HG03469 (cell line): ENCODE results near the gene BRINP3.
"Not testable (repeated sequence)": the region's sequence is repeated elsewhere in the genome, so short reads cannot be mapped to it uniquely, and the experiment has no call there.

Source experiments
- ATAC-seq: cut with Tn5 transposase; IDR thresholded peaks from one replicate; pipeline ENCODE4 v1.9.1; 2021; ENCODE audit warnings: mild to moderate bottlenecking, moderate library complexity, moderate number of reproducible peaks; ENCODE audit not compliant: unreplicated experiment

BRINP3 gene

GRCh38 chr1:190126728-190127127 is 350.9 kb downstream of the BRINP3 start:
- ATAC-seq: no peak

- ATAC-seq: no peak
Observed at GRCh38 chr1:190124068-190124467, 353.6 kb downstream of the BRINP3 start.

GRCh38 chr1:190120564-190120963 is 357.1 kb downstream of the BRINP3 start:
- not testable (repeated sequence) for ATAC-seq

GRCh38 chr1:190119683-190120082 is 358.0 kb downstream of the BRINP3 start:
- no peak for ATAC-seq

DNA sequence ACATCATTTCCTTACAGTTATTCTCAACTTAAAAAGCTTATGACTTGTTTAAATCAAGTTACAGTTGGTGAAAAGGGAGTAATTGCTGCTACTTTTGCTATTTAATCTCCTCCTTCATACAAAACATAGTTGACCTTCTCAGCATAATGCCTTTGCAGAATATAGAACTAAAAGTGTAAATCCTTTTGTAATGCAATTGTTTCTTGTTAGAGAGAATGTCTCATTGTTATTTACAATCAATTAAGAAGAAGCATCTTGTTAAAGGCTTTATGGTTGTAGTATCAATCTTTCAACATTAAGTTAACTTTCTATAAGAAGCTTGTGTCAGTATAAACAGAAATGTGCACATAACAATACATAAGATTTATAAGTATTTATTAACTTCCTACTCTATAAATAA is 360.7 kb downstream of the BRINP3 start:
- ATAC-seq: no peak

- no peak for ATAC-seq
Observed at GRCh38 chr1:190104961-190105360, 372.7 kb downstream of the BRINP3 start.

DNA sequence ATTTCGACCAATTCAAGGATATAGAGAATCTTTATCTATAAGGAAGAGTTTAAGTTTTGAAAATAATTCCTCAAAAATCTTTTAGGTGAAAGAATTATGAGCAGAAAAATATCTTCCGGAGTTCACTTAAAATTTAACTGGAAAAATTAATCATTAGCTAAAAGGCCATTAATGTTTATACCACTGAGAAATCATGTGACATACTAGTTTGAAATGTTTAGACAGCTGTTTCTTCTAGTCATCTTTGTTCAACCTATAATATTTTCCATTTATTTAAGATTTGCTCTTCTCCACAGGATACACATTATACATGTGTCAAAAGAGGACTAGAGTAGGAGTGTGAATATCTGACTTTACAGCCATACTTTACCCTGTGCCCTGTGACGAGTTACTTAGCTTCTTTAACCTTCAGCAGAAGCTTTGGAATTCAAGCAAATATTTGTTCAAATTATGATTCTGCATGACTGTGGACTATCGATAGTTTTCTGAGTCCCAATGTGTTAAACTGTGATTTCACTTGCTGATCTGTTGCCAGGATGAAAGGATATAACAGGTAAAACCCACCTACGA is 374.8 kb downstream of the BRINP3 start:
- ATAC-seq: no peak

DNA sequence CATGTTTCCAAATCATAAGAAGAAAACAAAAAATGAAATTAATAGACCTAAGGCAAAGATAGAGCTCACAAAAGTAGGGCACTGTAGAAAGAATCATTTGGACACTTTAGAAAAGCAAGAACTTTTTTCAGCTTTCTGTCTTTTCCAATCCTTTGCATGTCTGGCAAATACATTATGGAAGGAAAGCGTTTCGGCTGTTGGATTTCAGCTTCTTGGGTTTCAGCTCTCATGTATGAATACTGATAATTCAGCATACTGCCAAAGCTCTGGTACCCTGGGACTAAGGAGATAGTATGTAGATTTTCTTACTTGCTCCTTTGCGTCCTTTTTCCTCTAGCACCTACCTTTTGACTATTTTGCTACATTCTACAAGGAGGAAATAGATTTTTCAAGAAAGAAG is 375.9 kb downstream of the BRINP3 start:
- ATAC-seq: no peak

DNA sequence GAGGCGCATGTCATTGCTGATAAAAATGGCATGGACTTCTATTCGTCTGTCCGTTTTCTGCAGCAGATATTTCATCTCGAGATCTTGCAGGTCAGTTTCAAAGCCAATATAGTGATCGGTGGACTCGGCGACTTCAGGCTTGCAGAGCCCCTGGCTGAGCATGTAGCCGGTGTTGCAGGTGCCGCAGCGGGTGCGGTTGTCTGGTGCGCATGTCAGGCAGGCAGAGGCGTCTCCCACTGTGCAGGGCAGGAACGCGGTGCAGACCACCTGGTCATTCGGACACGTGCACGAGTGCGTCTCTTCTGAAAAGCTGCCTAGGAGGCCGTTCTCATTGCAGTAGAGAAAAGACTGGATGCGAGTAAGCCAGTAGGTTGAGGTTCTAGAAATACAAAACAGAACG is 378.9 kb downstream of the BRINP3 start:
- ATAC-seq: no peak

GRCh38 chr1:190098107-190098506 is 379.6 kb downstream of the BRINP3 start:
- no peak for ATAC-seq

DNA sequence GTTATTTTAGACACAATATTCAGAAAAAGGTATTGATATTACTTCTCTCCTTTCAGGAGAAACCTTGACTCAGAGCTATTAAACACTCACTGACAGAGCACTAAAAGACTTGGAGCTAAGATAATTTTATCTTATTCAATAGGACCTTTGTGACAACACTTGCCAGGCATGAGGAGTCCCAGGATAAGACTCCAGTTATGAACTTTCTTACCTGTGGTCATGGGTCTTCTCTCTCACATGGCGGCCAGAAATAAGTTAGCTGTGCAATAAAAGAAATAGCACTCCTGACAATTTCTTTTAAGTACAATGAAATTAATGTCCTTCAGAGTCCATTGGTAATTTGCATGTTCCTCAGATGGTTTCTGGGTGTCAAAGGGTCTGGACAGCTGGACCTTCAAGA is 382.1 kb downstream of the BRINP3 start:
- ATAC-seq: no peak

- no peak for ATAC-seq
Observed at GRCh38 chr1:190084552-190084951, 393.1 kb downstream of the BRINP3 start.

DNA sequence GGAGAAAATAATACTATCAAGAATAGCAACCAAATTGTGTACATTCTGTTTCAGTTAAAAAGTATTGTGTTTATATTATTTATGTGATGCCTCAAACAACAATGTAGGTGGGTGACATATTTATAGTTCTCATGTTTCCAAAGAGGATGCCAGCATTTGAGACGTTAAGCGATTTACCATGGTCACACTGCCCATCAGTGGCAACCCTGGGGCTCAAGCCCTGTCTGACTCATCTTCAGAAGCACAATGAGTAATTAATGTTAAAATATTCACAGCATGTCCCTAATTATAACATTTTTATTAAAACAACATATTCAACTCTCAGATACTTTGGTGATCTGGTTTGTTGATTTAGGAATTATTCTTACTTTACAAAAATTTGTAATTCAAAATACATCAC is 409.4 kb downstream of the BRINP3 start:
- ATAC-seq: no peak

GRCh38 chr1:190067592-190067991 is 410.1 kb downstream of the BRINP3 start:
- ATAC-seq: no peak

DNA sequence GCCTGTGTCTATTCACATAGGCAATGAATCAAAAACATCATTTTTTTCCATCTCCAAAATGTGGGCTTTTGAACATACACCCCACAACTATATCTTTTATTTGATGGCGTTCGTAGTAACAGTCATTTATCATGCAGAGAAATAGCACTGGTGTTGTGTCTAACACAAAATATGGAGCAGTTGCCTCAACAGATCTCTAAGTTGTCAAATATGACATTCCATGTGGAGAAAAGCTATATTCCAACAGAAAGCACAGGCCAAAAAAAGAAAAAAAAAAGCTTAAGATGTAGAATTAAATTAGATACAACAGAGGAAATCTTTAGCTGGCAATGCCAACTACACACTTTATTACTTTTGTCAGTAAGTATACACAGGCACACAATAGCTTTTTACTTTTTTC is 411.7 kb downstream of the BRINP3 start:
- no peak for ATAC-seq

GRCh38 chr1:190049314-190049713 is 428.4 kb downstream of the BRINP3 start:
- no peak for ATAC-seq
